ENCODE data around the gene HDDC2.

The HDDC2 gene, protein sequence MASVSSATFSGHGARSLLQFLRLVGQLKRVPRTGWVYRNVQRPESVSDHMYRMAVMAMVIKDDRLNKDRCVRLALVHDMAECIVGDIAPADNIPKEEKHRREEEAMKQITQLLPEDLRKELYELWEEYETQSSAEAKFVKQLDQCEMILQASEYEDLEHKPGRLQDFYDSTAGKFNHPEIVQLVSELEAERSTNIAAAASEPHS

DNA sequence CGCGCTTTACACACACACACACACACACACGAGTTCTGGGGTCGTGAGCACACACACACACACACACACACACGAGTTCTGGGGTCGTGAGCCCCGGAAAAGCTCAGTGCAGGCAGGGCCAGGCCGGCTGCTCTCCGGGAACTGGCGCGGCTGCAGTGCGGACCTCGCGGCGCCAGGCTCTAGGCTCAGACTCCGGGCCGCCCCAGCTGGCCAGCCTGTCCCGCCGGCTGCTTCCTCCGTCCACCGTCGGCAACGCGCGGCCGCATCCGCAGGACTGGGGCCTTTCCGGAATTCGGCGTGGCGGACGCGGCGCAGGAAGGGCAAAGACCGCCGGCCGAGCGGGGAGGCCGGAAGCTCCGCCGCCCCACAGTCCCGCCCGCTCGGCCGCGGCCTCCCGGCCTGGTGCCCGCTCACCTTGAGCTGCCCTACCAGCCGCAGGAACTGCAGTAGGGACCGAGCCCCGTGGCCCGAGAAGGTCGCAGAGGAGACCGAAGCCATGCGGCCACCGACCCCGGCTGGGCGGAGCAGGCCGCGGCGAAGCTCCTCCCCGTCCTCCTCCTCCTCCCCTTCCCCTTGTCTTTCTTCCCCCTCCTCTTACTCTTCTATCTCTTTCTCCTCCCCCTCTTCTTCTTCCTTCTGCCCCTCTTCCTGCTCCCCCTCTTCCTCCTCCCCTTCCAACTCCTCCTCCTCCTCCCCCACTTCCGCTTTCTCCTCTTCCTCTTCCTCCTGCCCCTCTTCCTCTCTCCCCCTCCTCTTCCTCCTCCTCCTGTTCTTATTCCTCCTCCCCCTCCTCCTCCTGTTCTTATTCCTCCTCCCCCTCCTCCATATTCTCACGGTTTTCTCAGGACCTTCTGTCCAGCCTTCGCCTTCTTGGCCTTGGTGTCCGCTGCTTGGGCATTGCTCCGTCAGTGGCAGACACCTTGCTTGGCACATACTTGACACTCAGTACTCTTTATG lies at the start of gene HDDC2:
Gene HDDC2 (minus strand): TSS at position 533 of the 957 bp plus-strand sequence. CDS start 35 bp downstream, at position 498.
- Histone ChIP-seq H3K9ac (ENCODE audit: low read length) (peak within 1 kb of the TSS; percentile 96), H3K4me1 (ENCODE audit: control insufficient read depth, insufficient read depth, low read length) (peaks cover 17% of the 10 kb centered on the region)
- peak; percentile 86 for DNase-seq (ENCODE audit: low read depth)

DNA sequence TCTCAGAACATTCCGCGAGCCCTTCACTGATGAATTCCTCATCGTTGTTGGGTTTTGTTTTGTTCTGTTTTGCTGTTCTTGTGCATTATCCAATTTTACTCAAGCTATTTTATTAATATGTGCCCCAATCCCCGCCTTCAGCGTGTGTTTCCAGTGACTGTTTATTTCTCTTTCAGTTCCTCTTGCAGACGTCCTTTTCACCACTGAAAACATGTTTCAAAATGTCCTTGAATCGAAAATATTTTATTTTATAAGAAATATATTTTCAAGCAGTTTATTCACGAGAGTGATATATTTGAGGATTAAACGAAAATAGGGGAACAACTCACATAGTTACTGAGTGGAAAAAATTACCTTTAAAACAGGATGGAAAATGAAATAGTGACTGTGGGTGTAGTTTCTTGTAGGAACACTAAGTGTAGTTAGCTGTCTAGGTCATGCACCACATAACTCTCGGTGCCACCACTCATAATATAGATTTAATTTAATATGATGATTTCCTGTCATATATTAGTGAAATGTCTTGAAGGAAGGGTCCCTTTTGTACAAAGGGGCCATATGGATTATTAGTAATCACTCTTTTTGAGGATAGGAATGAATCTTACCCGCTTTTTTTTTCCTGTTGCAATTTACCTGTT lies 45.3 kb upstream of the HDDC2 start:
- no peak for DNase-seq (ENCODE audit: low read depth)
- H3K9ac ChIP-seq (ENCODE audit: low read length), result no peak overlapping the region
- H3K4me3 ChIP-seq (ENCODE audit: low read length), result no peak overlapping the region
- no peaks in the 10 kb centered on the region for H3K4me1 ChIP-seq (ENCODE audit: control insufficient read depth, insufficient read depth, low read length)
- H3K36me3 ChIP-seq (ENCODE audit: control insufficient read depth, insufficient read depth, low read length, severe bottlenecking), result no peaks in the 10 kb centered on the region
- no peaks in the 10 kb centered on the region for H3K9me3 ChIP-seq (ENCODE audit: control insufficient read depth, low read length)
- peaks cover 3% of the 10 kb centered on the region for H3K27me3 ChIP-seq (replicated peaks; ENCODE audit: control insufficient read depth, insufficient read depth, low read length)

More for the DNA sequence above, at the start of gene HDDC2:
- peaks cover 6% of the 10 kb centered on the region for H3K9me3 ChIP-seq (ENCODE audit: control insufficient read depth, low read length)
- H3K27me3 ChIP-seq (replicated peaks; ENCODE audit: control insufficient read depth, insufficient read depth, low read length), result no peaks in the 10 kb centered on the region
- peak within 1 kb of the TSS; percentile 86 for H3K4me3 ChIP-seq (ENCODE audit: low read length)
- H3K36me3 ChIP-seq (ENCODE audit: control insufficient read depth, insufficient read depth, low read length, severe bottlenecking), result peaks cover 35% of the 10 kb centered on the region

DNA sequence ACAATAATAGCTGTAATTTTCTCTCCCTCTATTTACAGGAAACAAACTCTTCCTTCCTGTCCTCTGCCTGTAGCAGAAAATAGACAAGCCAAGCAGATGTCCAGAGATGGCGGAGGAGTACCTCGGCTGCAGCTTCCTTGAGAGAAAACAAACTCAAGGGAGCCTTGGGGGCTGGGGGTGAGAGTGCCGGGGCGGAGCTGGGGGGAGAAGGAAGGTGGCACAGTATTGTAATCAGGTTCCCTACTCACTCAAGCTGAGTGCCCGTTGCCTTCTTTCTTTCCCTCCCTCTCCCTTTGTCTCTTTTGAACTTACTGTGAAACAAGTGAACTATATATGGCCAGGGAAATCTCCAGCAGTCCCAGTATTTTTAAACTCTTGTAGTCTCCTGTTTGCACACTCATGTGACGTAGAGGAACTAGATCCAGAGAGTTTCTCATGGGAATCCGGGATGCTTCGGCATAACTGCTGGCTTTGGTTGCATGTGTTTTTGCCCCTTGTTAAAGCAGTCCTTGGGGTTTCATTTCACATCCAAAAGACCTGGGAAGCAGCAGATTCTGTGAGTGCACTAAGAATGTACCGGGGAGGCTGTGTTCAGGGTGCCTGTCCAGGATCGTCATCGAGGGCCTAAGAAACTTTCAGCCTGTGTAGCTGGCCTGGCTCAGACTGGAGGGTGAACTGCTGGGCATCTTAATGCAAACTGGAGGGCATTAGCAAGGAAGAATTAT lies 44.6 kb upstream of the HDDC2 start:
- no peak for DNase-seq (ENCODE audit: low read depth)
- no peaks in the 10 kb centered on the region for H3K9me3 ChIP-seq (ENCODE audit: control insufficient read depth, low read length)
- no peak overlapping the region for H3K9ac ChIP-seq (ENCODE audit: low read length)
- no peaks in the 10 kb centered on the region for H3K36me3 ChIP-seq (ENCODE audit: control insufficient read depth, insufficient read depth, low read length, severe bottlenecking)
- no peaks in the 10 kb centered on the region for H3K4me1 ChIP-seq (ENCODE audit: control insufficient read depth, insufficient read depth, low read length)
- H3K27me3 ChIP-seq (replicated peaks; ENCODE audit: control insufficient read depth, insufficient read depth, low read length), result peaks cover 3% of the 10 kb centered on the region
- no peak overlapping the region for H3K4me3 ChIP-seq (ENCODE audit: low read length)

DNA sequence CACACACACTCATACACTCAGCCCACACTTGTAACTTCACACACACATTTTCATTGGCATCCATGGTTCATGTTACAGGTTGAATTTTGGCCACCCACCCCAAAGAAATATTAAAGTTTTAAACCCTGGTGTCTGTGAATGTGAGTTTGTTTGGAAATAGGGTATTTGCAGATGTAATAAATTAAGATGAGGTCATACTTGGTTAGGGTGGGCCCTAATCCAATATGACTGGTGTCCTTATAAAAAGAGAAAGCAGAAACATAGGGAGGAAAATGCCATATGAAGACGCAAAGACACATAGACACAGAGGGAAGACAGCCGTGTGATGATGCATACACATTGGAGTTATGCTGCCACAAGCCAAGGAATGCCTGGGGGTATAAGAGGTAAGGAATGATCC lies 39.7 kb upstream of the HDDC2 start:
- Histone ChIP-seq H3K9ac (ENCODE audit: low read length) (no peak overlapping the region), H3K4me3 (ENCODE audit: low read length) (no peak overlapping the region), H3K4me1 (ENCODE audit: control insufficient read depth, insufficient read depth, low read length) (peaks cover 6% of the 10 kb centered on the region), H3K36me3 (ENCODE audit: control insufficient read depth, insufficient read depth, low read length, severe bottlenecking) (no peaks in the 10 kb centered on the region), H3K9me3 (ENCODE audit: control insufficient read depth, low read length) (no peaks in the 10 kb centered on the region), H3K27me3 (replicated peaks; ENCODE audit: control insufficient read depth, insufficient read depth, low read length) (peaks cover 3% of the 10 kb centered on the region)
- DNase-seq (ENCODE audit: low read depth), result no peak

DNA sequence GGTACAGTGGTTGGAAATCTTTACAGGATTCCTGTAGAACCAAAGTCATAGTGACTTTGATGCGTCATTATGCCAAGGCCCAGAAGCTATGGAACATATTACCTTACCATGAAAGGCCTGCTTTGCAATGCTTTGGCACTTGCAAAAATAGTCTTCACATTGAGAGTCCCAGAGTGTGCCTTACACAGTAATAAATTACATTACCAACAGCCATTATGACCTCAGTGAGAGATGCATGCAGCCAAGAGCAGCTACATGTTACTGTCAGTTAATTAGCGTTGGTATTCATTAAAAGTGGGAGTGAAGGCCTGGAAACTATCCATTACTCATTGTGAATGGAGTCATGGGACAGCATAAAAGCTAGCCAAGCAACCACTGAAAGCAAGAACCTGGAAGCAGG lies 39.2 kb upstream of the HDDC2 start:
- DNase-seq (ENCODE audit: low read depth), result no peak
- Histone ChIP-seq H3K4me1 (ENCODE audit: control insufficient read depth, insufficient read depth, low read length) (peaks cover 6% of the 10 kb centered on the region), H3K4me3 (ENCODE audit: low read length) (no peak overlapping the region), H3K9me3 (ENCODE audit: control insufficient read depth, low read length) (no peaks in the 10 kb centered on the region), H3K27me3 (replicated peaks; ENCODE audit: control insufficient read depth, insufficient read depth, low read length) (peaks cover 2% of the 10 kb centered on the region), H3K36me3 (ENCODE audit: control insufficient read depth, insufficient read depth, low read length, severe bottlenecking) (no peaks in the 10 kb centered on the region), H3K9ac (ENCODE audit: low read length) (no peak overlapping the region)

DNA sequence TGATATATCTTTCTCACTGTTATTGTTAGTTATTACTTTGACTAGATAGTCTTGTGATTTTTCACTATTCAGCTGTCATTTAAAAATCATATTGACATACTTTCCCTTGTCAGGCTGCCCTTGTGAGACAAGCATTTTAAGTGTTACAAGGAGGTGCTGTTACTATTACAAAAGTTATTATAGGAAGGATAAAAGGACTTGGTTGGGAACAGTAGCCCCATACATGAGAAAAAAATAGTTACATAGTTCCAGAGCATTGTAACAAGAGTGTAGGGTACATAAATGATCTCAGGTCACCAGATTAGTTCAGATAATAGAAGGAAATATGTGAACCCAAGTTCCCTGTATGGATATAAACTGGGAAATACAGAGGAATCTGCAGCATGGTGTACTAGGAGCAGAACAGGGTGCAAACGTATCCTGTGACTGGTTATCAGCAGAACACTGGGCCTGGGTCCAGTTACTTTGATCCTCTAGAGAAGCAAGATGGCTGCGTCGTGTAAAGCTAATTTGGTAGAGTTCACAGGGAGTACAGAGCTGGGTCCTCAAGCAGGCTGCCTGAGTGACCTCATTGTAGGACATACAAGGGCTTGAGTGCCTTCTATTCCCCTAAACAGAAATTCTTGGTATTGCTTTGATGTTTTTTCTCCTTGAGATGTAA lies 38.5 kb upstream of the HDDC2 start:
- no peaks in the 10 kb centered on the region for H3K36me3 ChIP-seq (ENCODE audit: control insufficient read depth, insufficient read depth, low read length, severe bottlenecking)

DNA sequence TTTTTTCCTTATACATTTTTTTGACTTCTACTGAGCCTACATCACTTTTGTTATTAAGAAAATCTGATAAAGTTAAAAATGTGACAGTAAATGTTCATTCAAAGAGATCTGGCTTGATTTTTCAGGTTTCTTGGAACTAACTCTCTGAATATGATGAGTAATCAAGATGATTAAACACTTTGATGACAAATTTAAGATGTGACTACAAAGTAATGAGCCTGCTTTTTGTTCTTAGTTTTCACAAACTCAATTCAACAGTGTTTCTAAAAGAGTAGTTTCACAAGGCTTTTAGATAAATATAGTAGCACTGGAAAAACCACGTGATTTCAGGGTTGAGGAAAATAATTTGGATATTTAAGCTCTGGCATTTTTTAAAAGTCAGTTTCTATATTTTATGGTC lies 37.9 kb upstream of the HDDC2 start:
- Histone ChIP-seq H3K27me3 (replicated peaks; ENCODE audit: control insufficient read depth, insufficient read depth, low read length) (no peaks in the 10 kb centered on the region), H3K9ac (ENCODE audit: low read length) (no peak overlapping the region), H3K9me3 (ENCODE audit: control insufficient read depth, low read length) (no peaks in the 10 kb centered on the region), H3K4me1 (ENCODE audit: control insufficient read depth, insufficient read depth, low read length) (peaks cover 6% of the 10 kb centered on the region), H3K4me3 (ENCODE audit: low read length) (no peak overlapping the region), H3K36me3 (ENCODE audit: control insufficient read depth, insufficient read depth, low read length, severe bottlenecking) (no peaks in the 10 kb centered on the region)
- DNase-seq (ENCODE audit: low read depth), result no peak

More for the DNA sequence above, 38.5 kb upstream of the HDDC2 start:
- no peak overlapping the region for H3K9ac ChIP-seq (ENCODE audit: low read length)
- H3K9me3 ChIP-seq (ENCODE audit: control insufficient read depth, low read length), result no peaks in the 10 kb centered on the region
- DNase-seq (ENCODE audit: low read depth), result no peak
- H3K4me3 ChIP-seq (ENCODE audit: low read length), result no peak overlapping the region
- H3K27me3 ChIP-seq (replicated peaks; ENCODE audit: control insufficient read depth, insufficient read depth, low read length), result no peaks in the 10 kb centered on the region
- H3K4me1 ChIP-seq (ENCODE audit: control insufficient read depth, insufficient read depth, low read length), result peaks cover 6% of the 10 kb centered on the region

DNA sequence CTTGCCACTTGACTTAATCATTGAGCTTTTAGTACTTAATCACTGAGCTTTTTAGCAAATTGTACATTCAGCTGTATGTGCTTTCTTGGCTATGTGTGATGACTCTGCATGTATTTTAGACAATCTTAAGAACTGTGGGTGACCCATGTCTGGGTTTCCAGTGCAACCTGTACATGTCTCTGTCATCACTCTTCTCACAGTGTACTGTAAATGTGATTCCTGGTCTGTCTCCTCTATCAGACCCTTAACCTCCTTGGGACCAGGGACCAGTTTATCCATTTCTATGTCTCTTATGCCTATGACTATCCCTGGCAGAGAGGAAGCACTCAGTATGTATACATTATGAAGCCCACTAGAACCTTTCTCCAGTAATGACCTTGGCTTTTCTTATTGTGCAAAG lies 36.6 kb upstream of the HDDC2 start:
- no peak for DNase-seq (ENCODE audit: low read depth)
- H3K9ac ChIP-seq (ENCODE audit: low read length), result no peak overlapping the region
- no peaks in the 10 kb centered on the region for H3K9me3 ChIP-seq (ENCODE audit: control insufficient read depth, low read length)
- H3K4me3 ChIP-seq (ENCODE audit: low read length), result no peak overlapping the region
- H3K36me3 ChIP-seq (ENCODE audit: control insufficient read depth, insufficient read depth, low read length, severe bottlenecking), result no peaks in the 10 kb centered on the region
- H3K4me1 ChIP-seq (ENCODE audit: control insufficient read depth, insufficient read depth, low read length), result peaks cover 6% of the 10 kb centered on the region
- H3K27me3 ChIP-seq (replicated peaks; ENCODE audit: control insufficient read depth, insufficient read depth, low read length), result no peaks in the 10 kb centered on the region

DNA sequence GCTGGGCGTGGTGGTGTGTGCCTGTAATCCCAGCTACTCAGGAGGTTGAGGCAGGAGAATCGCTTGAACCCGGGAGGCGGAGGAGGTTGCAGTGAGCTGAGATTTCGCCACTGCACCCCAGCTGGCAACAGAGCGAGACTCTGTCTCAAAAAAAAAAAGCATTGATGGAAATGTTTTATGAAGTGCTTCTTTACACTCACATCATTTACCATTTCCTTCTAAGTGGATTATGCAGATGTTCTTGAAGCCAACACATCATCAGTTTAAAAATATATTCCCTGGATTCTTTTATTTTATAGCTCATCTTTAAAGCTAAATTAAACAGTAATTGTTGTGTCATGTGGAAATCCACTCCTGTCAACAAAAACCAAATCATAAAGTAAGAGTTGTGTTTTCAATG lies 35.9 kb upstream of the HDDC2 start:
- Histone ChIP-seq H3K9me3 (ENCODE audit: control insufficient read depth, low read length) (no peaks in the 10 kb centered on the region), H3K36me3 (ENCODE audit: control insufficient read depth, insufficient read depth, low read length, severe bottlenecking) (no peaks in the 10 kb centered on the region), H3K27me3 (replicated peaks; ENCODE audit: control insufficient read depth, insufficient read depth, low read length) (no peaks in the 10 kb centered on the region), H3K4me1 (ENCODE audit: control insufficient read depth, insufficient read depth, low read length) (peaks cover 6% of the 10 kb centered on the region), H3K4me3 (ENCODE audit: low read length) (no peak overlapping the region), H3K9ac (ENCODE audit: low read length) (no peak overlapping the region)
- DNase-seq (ENCODE audit: low read depth), result no peak

DNA sequence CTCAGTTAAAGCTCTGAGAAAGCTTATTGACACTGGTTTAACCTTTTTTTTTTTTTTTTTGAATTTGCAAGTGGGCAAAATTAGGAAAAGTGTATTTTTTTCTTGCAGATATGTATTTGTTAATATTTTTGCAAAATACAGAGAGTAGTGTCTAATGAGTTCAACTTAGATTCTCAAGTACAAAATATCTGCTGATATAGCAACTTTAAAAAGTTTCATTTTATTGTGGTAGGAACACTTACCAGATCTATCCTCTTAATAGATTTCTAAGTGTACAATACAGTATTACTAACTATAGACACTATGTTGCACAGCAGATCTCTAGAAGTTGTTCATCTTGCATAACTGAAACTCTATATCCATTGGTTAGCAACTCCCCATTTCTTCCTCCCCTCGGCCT lies 30.9 kb upstream of the HDDC2 start:
- H3K9me3 ChIP-seq (ENCODE audit: control insufficient read depth, low read length), result no peaks in the 10 kb centered on the region
- H3K9ac ChIP-seq (ENCODE audit: low read length), result no peak overlapping the region
- no peaks in the 10 kb centered on the region for H3K4me1 ChIP-seq (ENCODE audit: control insufficient read depth, insufficient read depth, low read length)
- no peaks in the 10 kb centered on the region for H3K36me3 ChIP-seq (ENCODE audit: control insufficient read depth, insufficient read depth, low read length, severe bottlenecking)
- H3K4me3 ChIP-seq (ENCODE audit: low read length), result no peak overlapping the region
- H3K27me3 ChIP-seq (replicated peaks; ENCODE audit: control insufficient read depth, insufficient read depth, low read length), result peaks cover 7% of the 10 kb centered on the region
- no peak for DNase-seq (ENCODE audit: low read depth)
